Endothelial cell of umbilical vein (primary cell): Measurements from ENCODE around the gene AK5. TPM values are rescaled to one million over a fixed set of nuclear protein-coding genes. Genes with fewer than 3 reads are reported as not detected.

Experiments used
- BruUV-seq: library from RNA; stranded (reverse); fragments of 400-500 nt; replicated peaks from 2 replicates; lab custom pipeline; 2021; lab: Mats Ljungman, UMichigan
- CTCF ChIA-PET: fragments of 300-600, 350-600 bp; sonication (Branson Sonifier 250); formaldehyde crosslinking; loops from one replicate; lab custom pipeline; 2021; ENCODE audit warnings: antibody characterized with exemption, inconsistent platforms; lab: Charles Lee
- POLR2A ChIA-PET: fragments of 300-600, 350-600 bp; sonication (Branson Sonifier 250); formaldehyde crosslinking; loops from one replicate; lab custom pipeline; 2021; ENCODE audit warnings: antibody characterized with exemption, inconsistent platforms; lab: Charles Lee
- DNase-seq: peaks from one replicate; pipeline ENCODE4 v3.0.0-alpha.2; 2011; ENCODE audit warnings: low read depth, low spot score
- FAIRE-seq: peaks from 2 replicates; lab custom pipeline; 2011; peaks lifted over from hg19 to GRCh38; lab: Jason Lieb, UNC
- H2AFZ ChIP-seq: 2 replicates; pipeline ENCODE4 v1.6.0; 2012; ENCODE audit warnings: low read depth, low read length, control low read depth, inconsistent platforms
- H3K27ac ChIP-seq: 2 replicates; pipeline ENCODE4 v1.5.1; 2011; ENCODE audit warnings: low read depth, mild to moderate bottlenecking, control low read depth, low read length, moderate library complexity; ENCODE audit not compliant: insufficient read depth
- H3K27me3 ChIP-seq, 2 experiments: 2 replicates each; pipeline versions ENCODE4 v1.6.0 to v1.6.1; 2011; ENCODE audit warnings: low read length in 2 of 2, mixed read lengths in 1 of 2; ENCODE audit not compliant: control insufficient read depth in 2 of 2, insufficient read depth in 2 of 2
- H3K36me3 ChIP-seq, 2 experiments: 2 replicates in 1 of 2; 3 replicates in 1 of 2; pipeline ENCODE4 v1.5.1; 2011; ENCODE audit warnings: low read length in 2 of 2, mild to moderate bottlenecking in 1 of 2, moderate library complexity in 1 of 2; ENCODE audit not compliant: control insufficient read depth in 2 of 2, insufficient read depth in 2 of 2; ENCODE audit errors: extremely low read depth in 1 of 2
- H3K4me1 ChIP-seq: 3 replicates; pipeline ENCODE4 v1.5.1; 2011; ENCODE audit warnings: mild to moderate bottlenecking, low read length; ENCODE audit not compliant: control insufficient read depth, insufficient read depth; ENCODE audit errors: extremely low read depth
- H3K4me2 ChIP-seq: 2 replicates; pipeline ENCODE4 v1.6.1; 2011; ENCODE audit warnings: low read length, control low read depth, mixed read lengths; ENCODE audit not compliant: insufficient read depth
- H3K4me3 ChIP-seq, 3 experiments: fragments of 200-600 bp in 1 of 3; sonication (generic), shearing (Covaris generic) in 1 of 3; replicated peaks in 1 of 3; 2 replicates each; pipeline ENCODE4 v1.5.1; 2011 to 2016; ENCODE audit warnings: control low read depth in 3 of 3, low read length in 3 of 3, mild to moderate bottlenecking in 2 of 3, inconsistent platforms in 1 of 3, low read depth in 1 of 3, moderate library complexity in 1 of 3; ENCODE audit not compliant: insufficient read depth in 1 of 3
- H3K79me2 ChIP-seq: 2 replicates; pipeline ENCODE4 v1.6.0; 2012; ENCODE audit warnings: low read length, inconsistent platforms; ENCODE audit not compliant: control insufficient read depth, insufficient read depth
- H3K9ac ChIP-seq: replicated peaks from 2 replicates; pipeline ENCODE3; 2011; ENCODE audit warnings: low read length, control low read depth; ENCODE audit not compliant: insufficient read depth; ENCODE audit errors: extremely low read depth
- H3K9me1 ChIP-seq: replicated peaks from 3 replicates; pipeline ENCODE4 v1.6.0; 2011; ENCODE audit warnings: mild to moderate bottlenecking, low read length; ENCODE audit not compliant: control insufficient read depth, insufficient read depth; ENCODE audit errors: extremely low read depth
- H3K9me3 ChIP-seq: replicated peaks from 2 replicates; pipeline ENCODE4 v1.5.1; 2012; ENCODE audit warnings: low read length, inconsistent platforms; ENCODE audit not compliant: control insufficient read depth, insufficient read depth
- H4K20me1 ChIP-seq: replicated peaks from 2 replicates; pipeline ENCODE3; 2011; ENCODE audit warnings: mild to moderate bottlenecking, low read length; ENCODE audit not compliant: control insufficient read depth, insufficient read depth; ENCODE audit errors: extremely low read depth
- CTCF ChIP-seq, 2 donors: IDR thresholded peaks; 1 replicate in 1 of 2; 2 replicates in 1 of 2; pipeline ENCODE4 v1.5.1; 2011; ENCODE audit warnings: low read length in 2 of 2, mild to moderate bottlenecking in 2 of 2, moderate library complexity in 2 of 2, control low read depth in 1 of 2, inconsistent platforms in 1 of 2, low read depth in 1 of 2; ENCODE audit not compliant: insufficient read depth in 1 of 2; ENCODE audit errors: extremely low read depth in 1 of 2
- EZH2 ChIP-seq: IDR thresholded peaks from 2 replicates; pipeline ENCODE4 v1.6.1; 2012; ENCODE audit warnings: borderline replicate concordance, low read depth, mild to moderate bottlenecking, moderate library complexity, low read length, inconsistent platforms; ENCODE audit not compliant: severe bottlenecking
- FOS ChIP-seq: IDR thresholded peaks from 2 replicates; pipeline ENCODE4 v1.6.1; 2011; ENCODE audit warnings: mild to moderate bottlenecking, low read length, moderate library complexity, borderline replicate concordance; ENCODE audit not compliant: insufficient read depth
- GATA2 ChIP-seq: IDR thresholded peaks from 2 replicates; pipeline ENCODE4 v1.7.0; 2011; ENCODE audit warnings: low read depth, mild to moderate bottlenecking, moderate library complexity, mixed read lengths, low read length; ENCODE audit not compliant: insufficient read length, insufficient read depth
- JUN ChIP-seq: IDR thresholded peaks from 2 replicates; pipeline ENCODE4 v1.6.1; 2011; ENCODE audit warnings: borderline replicate concordance, low read depth; ENCODE audit not compliant: insufficient read length, insufficient read depth
- MAX ChIP-seq: IDR thresholded peaks from 2 replicates; pipeline ENCODE4 v1.6.1; 2011; ENCODE audit not compliant: insufficient read depth, insufficient read length
- MYC ChIP-seq: IDR thresholded peaks from one replicate; pipeline ENCODE4 v1.6.1; 2011; ENCODE audit warnings: mild to moderate bottlenecking, low read depth, low read length
- POLR2A ChIP-seq: IDR thresholded peaks from 2 replicates; pipeline ENCODE4 v1.6.1; 2012; ENCODE audit warnings: low read depth, mild to moderate bottlenecking, control low read depth, low read length
- POLR2AphosphoS5 ChIP-seq: IDR thresholded peaks from 2 replicates; pipeline ENCODE4 v1.6.1; 2012; ENCODE audit warnings: low read depth, mild to moderate bottlenecking, control low read depth, low read length, moderate library complexity; ENCODE audit not compliant: insufficient read depth
- dilution Hi-C: fragments of 300-500 bp; cut with MboI; formaldehyde crosslinking; loops from one replicate; pipeline ENCODE4 v1.15.0; 2019; ENCODE audit warnings: low sequenced_read_pairs; ENCODE audit not compliant: extremely low pct_ligation_motif_present
- intact Hi-C: fragments of 100-400 bp; cut with micrococcal nuclease; formaldehyde crosslinking; loops from one replicate; pipeline ENCODE4 v1.10.0; 2022
- polyA plus RNA-seq, 4 experiments: library from polyadenylated mRNA; depleted of rRNA in 3 of 4; stranded (reverse) in 3 of 4; unstranded in 1 of 4; fragments of >200 nt; gene quantifications; 2 replicates each; pipeline versions ENCODE4 v1.2.1 to v1.2.3, GENCODE V29; 2011 to 2012; ENCODE audit warnings: missing spikeins in 1 of 4
- total RNA-seq: library from RNA; stranded (reverse); gene quantifications from 2 replicates; pipeline ENCODE4 v1.2.3, GENCODE V29; 2021

AK5 gene
- total and polyA plus RNA-seq, 2 donors (not counting 3 experiments of a cell fraction or from before 2014, with no cell fraction given), result 5.0 to 7.5 TPM

- CTCF ChIA-PET, result interaction anchor here (1.3 to 1.6 kb wide), 2 partner anchors 88 to 121 kb away, joined by 3 read pairs; no protein-coding TSS in a partner anchor
- Histone ChIP-seq H3K9me3 (no peaks in the 10 kb centered on the region), H3K4me1 (peaks cover 14% of the 10 kb centered on the region), H3K9me1 (no peaks in the 10 kb centered on the region), H3K36me3 (no peaks in the 10 kb centered on the region), H3K4me2 (no peak overlapping the region), H4K20me1 (no peaks in the 10 kb centered on the region), H2AFZ (no peak overlapping the region), H3K27me3 (no peaks in the 10 kb centered on the region), H3K79me2 (no peaks in the 10 kb centered on the region), H3K9ac (no peak overlapping the region), H3K27ac (no peak overlapping the region), H3K4me3 (no peak overlapping the region)
- POLR2A ChIA-PET, result no interaction called here
- BruUV-seq, result no TSS peak
- DNase-seq (no peak), FAIRE-seq (no peak)
- intact Hi-C loops, result no loop called here
- TF ChIP-seq GATA2, result no peak
- no peak for TF ChIP-seq EZH2
- TF ChIP-seq CTCF (IDR thresholded peaks at IDR 0.05; ENCODE audit: extremely low read depth in 1 of 2, insufficient read depth in 1 of 2, low read depth in 1 of 2, low read length in 2 of 2), result no peak
- TF ChIP-seq MAX, result no peak
- TF ChIP-seq JUN, result no peak
- TF ChIP-seq MYC, result no peak
- TF ChIP-seq POLR2A, result no peak
- TF ChIP-seq FOS, result no peak
- no peak for TF ChIP-seq POLR2AphosphoS5
- dilution Hi-C loops, result no loop called here
Measured at GRCh38 chr1:77415579-77415978, 133.8 kb downstream of the AK5 start.
